ENCODE results near the gene CACNA1E. TPM values are rescaled to one million over a fixed set of nuclear protein-coding genes. Genes with fewer than 3 reads are reported as not detected.

CACNA1E gene
- total RNA-seq, 1 donor from 2014 or later: not detected

DNA sequence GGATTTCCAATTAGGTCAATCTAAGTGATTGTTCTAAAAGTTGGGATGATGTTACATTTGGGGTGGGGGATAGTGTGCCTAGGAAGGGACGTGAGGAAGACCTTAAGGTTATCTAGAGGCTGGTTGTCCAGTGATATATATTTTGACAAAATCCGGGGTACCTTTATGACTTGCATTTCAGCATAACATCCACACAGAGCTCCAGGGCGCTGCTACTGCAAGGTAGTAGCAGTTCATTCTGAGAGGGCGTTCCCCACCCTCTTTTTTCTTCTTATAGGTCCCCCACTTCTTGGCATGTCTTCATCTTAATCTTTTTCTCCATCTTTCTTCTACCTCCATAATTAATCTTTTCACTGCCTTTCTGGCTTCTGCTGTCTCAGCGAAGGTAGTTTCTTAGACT, 161.9 kb downstream of the CACNA1E start:
- H3K36me3 Mint-ChIP-seq (ENCODE audit: unreplicated experiment): no peaks in the 10 kb centered on the region

DNA sequence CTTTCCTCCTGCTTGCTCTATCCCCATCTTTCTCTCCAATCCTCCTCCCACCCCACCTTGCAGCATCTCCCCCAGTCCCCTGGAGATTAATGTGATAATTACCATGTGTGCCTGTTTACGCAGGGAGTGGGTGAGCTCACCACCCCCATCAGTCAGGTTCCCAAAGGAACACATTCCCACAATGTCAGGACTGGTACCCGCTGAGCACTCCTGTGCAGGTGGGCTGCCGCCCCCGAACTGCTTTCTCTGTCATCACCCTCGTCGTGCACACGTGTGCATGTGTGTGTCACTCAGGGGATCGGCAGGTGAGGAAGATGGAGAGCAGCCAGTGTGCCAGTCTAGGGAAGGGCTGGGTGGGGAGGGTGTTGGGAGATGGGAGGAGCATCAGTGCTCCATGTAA, 163.4 kb downstream of the CACNA1E start:
- no peak overlapping the region for H3K4me3 Mint-ChIP-seq (ENCODE audit: unreplicated experiment)
- no peaks in the 10 kb centered on the region for H3K4me1 Mint-ChIP-seq (ENCODE audit: unreplicated experiment)
- no peak for DNase-seq (ENCODE audit: extremely low spot score, unreplicated experiment)
- no peaks in the 10 kb centered on the region for H3K9me3 Mint-ChIP-seq (ENCODE audit: unreplicated experiment)
- no peaks in the 10 kb centered on the region for H3K27me3 Mint-ChIP-seq (ENCODE audit: unreplicated experiment)
- no peak overlapping the region for H3K27ac Mint-ChIP-seq (ENCODE audit: unreplicated experiment)
- TF ChIP-seq, protein P1, sequence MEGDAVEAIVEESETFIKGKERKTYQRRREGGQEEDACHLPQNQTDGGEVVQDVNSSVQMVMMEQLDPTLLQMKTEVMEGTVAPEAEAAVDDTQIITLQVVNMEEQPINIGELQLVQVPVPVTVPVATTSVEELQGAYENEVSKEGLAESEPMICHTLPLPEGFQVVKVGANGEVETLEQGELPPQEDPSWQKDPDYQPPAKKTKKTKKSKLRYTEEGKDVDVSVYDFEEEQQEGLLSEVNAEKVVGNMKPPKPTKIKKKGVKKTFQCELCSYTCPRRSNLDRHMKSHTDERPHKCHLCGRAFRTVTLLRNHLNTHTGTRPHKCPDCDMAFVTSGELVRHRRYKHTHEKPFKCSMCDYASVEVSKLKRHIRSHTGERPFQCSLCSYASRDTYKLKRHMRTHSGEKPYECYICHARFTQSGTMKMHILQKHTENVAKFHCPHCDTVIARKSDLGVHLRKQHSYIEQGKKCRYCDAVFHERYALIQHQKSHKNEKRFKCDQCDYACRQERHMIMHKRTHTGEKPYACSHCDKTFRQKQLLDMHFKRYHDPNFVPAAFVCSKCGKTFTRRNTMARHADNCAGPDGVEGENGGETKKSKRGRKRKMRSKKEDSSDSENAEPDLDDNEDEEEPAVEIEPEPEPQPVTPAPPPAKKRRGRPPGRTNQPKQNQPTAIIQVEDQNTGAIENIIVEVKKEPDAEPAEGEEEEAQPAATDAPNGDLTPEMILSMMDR (IDR thresholded peaks at IDR 0.05): no peak
- H3K36me3 Mint-ChIP-seq (ENCODE audit: unreplicated experiment): no peaks in the 10 kb centered on the region

More for the DNA sequence above, 161.9 kb downstream of the CACNA1E start:
- no peaks in the 10 kb centered on the region for H3K4me1 Mint-ChIP-seq (ENCODE audit: unreplicated experiment)
- no peaks in the 10 kb centered on the region for H3K27me3 Mint-ChIP-seq (ENCODE audit: unreplicated experiment)
- H3K4me3 Mint-ChIP-seq (ENCODE audit: unreplicated experiment): no peak overlapping the region
- H3K9me3 Mint-ChIP-seq (ENCODE audit: unreplicated experiment): no peaks in the 10 kb centered on the region
- TF ChIP-seq, protein P1 (IDR thresholded peaks at IDR 0.05): no peak
- no peak overlapping the region for H3K27ac Mint-ChIP-seq (ENCODE audit: unreplicated experiment)
- DNase-seq (ENCODE audit: extremely low spot score, unreplicated experiment): no peak

DNA sequence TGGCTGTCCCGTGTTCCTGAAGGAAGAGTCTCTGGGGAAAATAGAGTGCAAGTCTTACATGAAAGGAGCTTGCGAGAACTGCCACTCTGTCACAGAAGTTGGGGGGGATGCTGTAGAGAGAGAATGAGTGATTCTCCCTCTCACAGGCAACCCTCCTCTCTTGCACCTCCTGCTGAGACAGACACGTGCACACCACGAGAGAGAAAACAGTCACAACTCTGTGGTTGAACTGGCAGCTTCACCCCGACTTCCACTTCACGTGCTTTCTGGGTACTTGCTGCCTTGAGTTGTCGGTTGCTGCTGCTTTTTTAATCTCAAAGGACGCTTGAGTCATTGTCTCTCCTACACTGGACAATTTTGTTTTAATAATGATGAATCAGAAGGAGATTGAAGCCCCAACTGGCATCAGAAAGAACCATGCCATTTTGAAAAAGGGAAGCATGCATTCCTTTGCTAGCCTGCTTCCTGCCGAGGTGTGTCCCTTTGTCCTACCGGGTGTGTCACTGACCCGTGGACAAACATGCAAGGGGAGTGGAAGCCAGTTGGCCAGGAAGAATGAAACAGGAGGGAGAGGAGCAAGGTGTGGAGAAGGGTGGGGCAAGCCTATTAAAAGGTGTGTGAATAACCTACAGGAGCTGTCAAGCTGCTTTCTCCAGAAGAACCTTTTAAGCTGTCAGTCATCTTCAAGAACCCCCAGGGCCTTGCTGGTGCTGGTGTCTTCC, 164.2 kb downstream of the CACNA1E start:
- TF ChIP-seq, protein P1 (IDR thresholded peaks at IDR 0.05): no peak
- H3K27me3 Mint-ChIP-seq (ENCODE audit: unreplicated experiment): no peaks in the 10 kb centered on the region
- H3K4me1 Mint-ChIP-seq (ENCODE audit: unreplicated experiment): no peaks in the 10 kb centered on the region
- no peak for DNase-seq (ENCODE audit: extremely low spot score, unreplicated experiment)
- H3K27ac Mint-ChIP-seq (ENCODE audit: unreplicated experiment): no peak overlapping the region
- H3K9me3 Mint-ChIP-seq (ENCODE audit: unreplicated experiment): no peaks in the 10 kb centered on the region
- no peak overlapping the region for H3K4me3 Mint-ChIP-seq (ENCODE audit: unreplicated experiment)
- no peaks in the 10 kb centered on the region for H3K36me3 Mint-ChIP-seq (ENCODE audit: unreplicated experiment)

DNA sequence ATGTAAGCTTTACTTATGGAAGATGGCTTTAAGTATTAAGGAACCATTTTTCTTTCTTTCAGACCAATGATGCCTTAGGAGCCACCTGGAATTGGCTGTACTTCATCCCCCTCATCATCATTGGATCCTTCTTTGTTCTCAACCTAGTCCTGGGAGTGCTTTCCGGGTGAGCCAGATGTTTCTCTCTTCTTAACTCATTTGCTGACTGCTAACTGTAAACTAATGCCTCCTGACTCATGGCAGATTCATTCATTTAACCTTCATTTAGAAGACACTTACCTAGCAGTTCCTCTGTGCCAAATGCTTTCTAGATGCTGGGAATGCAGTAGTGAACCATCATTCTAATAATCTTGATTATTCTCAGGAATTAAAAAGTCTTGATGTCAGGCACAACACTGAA, 168.0 kb downstream of the CACNA1E start:
- H3K27me3 Mint-ChIP-seq (ENCODE audit: unreplicated experiment): no peaks in the 10 kb centered on the region
- H3K4me1 Mint-ChIP-seq (ENCODE audit: unreplicated experiment): no peaks in the 10 kb centered on the region
- H3K36me3 Mint-ChIP-seq (ENCODE audit: unreplicated experiment): no peaks in the 10 kb centered on the region
- H3K9me3 Mint-ChIP-seq (ENCODE audit: unreplicated experiment): peaks cover 7% of the 10 kb centered on the region
- H3K4me3 Mint-ChIP-seq (ENCODE audit: unreplicated experiment): no peak overlapping the region
- DNase-seq (ENCODE audit: extremely low spot score, unreplicated experiment): no peak
- TF ChIP-seq, protein P1 (IDR thresholded peaks at IDR 0.05): no peak
- no peak overlapping the region for H3K27ac Mint-ChIP-seq (ENCODE audit: unreplicated experiment)

DNA sequence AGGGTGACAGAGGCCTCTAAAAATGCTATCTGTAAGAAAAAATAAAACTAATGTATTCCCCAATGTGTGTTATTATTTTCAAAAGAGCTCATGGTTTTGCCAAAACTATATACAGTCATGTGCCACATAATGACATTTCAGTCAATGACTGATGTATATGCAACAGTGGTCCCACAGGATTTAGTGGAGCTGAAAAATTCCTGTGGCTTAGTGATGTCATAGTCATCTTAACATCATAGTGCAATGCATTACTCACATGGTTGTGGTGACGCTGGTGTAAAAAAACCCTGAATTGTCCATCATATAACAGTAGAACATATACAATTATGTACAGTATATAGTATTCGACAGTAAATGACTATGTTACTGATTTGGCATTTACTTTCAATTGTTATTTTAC, 172.4 kb downstream of the CACNA1E start:
- TF ChIP-seq, protein P1 (IDR thresholded peaks at IDR 0.05): no peak
- H3K4me1 Mint-ChIP-seq (ENCODE audit: unreplicated experiment): no peaks in the 10 kb centered on the region
- no peaks in the 10 kb centered on the region for H3K27me3 Mint-ChIP-seq (ENCODE audit: unreplicated experiment)
- DNase-seq (ENCODE audit: extremely low spot score, unreplicated experiment): no peak
- H3K4me3 Mint-ChIP-seq (ENCODE audit: unreplicated experiment): no peak overlapping the region
- peaks cover 10% of the 10 kb centered on the region for H3K9me3 Mint-ChIP-seq (ENCODE audit: unreplicated experiment)
- H3K36me3 Mint-ChIP-seq (ENCODE audit: unreplicated experiment): no peaks in the 10 kb centered on the region
- H3K27ac Mint-ChIP-seq (ENCODE audit: unreplicated experiment): no peak overlapping the region
